ENCODE results near the gene SLC15A4.
"Not testable (repeated sequence)": the region's sequence is repeated elsewhere in the genome, so short reads cannot be mapped to it uniquely, and the experiment has no call there.

SLC15A4 gene

DNA sequence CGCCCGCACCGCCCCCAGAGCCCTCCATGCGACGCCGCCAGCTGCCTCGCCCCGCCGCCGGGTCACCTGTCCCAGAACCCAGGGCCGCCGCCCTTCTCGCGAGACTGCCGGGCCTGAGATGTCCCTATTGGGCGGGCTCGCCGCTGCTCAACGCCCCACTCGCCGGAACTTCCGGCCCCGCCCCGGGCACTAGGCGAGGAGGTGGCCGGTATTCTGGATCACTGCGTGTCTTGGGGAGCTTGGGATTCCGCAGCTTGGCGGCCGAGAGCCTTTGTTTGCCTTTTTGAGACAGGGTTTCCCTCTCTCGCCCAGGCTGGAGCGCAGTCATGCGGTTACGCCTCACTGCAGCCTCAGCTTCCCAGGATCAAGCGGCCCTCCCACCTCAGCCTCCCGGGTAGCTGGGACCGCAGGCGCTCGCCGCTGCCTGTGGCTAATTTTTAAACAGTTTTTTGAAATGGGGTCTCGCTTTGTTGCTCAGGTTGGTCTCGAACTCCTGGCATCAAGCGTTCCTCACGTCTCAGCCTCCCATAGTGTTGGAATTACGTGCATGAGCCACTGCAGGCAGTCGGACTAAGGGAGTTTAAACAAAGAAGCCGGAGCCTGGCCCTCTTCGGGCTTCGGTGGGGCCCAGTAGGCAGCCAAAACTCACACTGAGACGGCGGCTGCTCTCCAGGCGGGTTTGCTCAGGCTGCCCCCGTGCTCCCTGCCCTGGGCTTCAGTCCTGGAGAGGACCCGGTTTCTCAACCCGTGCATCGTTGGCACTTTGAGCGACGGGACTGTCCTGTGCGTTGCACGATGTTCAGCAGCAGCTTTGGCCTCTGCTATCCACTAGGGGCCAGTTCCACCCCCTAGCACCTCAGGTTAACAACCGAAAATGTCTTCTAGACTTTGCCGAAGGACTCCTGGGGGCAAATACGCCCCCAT, at the start of gene SLC15A4:
TSS of gene SLC15A4 (minus strand) at position 43 of the 924 bp plus-strand sequence. CDS start at position 28, 15 bp downstream.
- no peak for DNase-seq (ENCODE audit: low read depth)

DNA sequence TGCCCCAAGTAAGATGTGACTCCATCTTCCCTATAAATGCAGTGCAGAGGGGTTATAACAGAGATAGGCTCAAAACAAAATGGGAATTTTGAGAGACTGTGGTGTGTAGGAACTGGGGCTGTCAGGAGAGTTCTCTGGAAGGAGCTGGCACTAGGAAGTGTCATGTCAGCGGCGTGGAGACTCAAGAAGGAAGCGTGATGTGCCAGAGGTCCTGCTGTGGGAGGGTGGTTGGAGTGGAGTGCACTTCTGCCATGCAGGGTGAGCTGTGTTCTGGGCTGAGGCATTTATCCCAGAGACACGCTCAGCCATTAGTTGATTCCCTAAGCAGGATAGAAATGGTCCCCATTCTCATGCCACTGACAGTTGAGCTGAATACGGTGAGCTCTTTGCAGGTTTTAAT, 48.5 kb upstream of the SLC15A4 start:
- DNase-seq (ENCODE audit: low read depth) = no peak

DNA sequence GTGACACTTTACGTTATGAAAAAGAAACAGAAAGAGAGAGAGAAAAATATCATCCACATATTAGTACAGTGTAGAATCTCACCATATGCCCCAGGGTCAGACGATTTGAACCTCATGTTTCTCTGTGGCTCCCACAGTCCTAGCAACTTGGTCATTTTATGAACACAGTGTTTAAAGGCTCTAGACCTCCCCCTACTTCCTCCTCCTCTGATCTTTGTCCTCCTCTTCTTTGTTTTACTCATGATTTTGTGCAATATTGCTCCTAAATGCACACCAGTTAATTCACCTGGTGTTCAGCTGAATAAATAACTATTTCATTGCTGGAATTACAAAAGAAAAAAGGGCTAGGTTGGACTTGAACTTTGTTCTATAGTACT, 47.7 kb upstream of the SLC15A4 start:
- DNase-seq (ENCODE audit: low read depth) = no peak

DNA sequence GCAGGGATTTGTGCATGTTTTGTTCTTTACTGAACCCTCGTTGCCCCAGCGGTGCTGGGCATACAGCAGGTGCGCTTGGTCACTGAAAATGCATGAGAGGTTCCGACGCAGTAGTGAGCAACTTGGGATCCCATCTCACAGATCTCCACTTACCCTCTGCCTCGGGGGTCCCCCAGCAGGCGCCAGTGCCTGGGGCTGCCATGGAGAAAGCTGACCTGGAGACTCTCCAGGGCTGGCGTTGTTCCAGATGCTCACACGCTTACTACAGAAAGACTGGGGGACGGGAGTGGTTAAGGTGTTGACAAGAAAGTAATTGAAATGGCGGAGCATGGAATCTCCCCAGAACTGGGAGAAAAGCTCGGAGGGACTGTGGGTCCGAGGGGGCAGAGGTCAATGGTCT, 43.7 kb upstream of the SLC15A4 start:
- DNase-seq (ENCODE audit: low read depth) = no peak

DNA sequence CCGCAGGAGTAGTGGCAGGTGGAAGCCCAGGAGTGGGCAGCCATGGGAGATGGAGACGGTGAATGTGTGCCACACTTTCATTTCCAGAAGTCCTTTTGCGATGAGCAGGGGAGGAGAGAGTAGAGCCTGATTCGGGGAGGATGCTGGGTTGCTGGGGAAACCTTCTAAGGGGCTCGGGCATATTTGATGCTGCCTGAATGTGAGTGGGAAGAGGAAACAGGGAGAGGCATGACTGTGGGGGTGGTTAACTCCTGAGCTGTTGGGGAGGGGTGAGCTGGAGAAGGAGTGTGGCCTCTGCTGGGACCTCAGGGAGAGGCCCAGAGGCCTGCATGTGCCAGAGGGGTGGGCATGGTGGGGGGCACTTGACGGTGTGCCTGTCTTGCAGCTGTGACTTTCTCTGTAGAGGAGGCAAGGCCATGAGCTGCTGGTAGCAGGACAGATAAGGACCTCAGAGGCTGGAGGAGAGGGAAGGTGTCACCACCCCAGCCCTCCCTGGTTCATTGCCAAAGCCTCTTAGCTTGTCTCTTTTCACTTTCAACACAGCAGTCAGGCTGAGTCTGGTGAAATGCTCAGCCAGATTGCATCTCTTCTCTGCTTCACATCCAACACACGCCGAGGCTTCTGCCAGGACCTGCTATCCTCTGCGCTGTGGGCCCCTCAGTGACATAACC, 40.9 kb upstream of the SLC15A4 start:
- no peak for DNase-seq (ENCODE audit: low read depth)

DNA sequence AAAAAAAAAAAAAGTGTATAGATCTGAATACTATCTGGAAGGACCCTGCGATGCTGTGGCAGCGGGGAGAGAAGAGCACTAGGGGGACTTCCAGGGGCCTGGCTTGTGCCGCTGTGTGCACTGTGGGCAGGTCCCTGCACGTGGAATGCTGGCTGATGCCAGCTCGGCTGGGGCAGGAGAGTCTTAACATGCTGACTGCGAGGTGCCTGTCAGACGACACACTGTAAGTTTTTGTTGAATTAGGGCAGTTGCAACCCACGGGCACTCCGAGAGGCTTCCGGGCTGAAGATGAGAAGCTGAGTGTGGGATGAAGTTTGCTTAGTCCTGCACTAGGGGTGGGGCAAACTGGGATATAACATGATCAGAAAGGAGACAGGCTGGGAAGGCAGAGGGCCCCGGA, 40.2 kb upstream of the SLC15A4 start:
- no peak for DNase-seq (ENCODE audit: low read depth)

DNA sequence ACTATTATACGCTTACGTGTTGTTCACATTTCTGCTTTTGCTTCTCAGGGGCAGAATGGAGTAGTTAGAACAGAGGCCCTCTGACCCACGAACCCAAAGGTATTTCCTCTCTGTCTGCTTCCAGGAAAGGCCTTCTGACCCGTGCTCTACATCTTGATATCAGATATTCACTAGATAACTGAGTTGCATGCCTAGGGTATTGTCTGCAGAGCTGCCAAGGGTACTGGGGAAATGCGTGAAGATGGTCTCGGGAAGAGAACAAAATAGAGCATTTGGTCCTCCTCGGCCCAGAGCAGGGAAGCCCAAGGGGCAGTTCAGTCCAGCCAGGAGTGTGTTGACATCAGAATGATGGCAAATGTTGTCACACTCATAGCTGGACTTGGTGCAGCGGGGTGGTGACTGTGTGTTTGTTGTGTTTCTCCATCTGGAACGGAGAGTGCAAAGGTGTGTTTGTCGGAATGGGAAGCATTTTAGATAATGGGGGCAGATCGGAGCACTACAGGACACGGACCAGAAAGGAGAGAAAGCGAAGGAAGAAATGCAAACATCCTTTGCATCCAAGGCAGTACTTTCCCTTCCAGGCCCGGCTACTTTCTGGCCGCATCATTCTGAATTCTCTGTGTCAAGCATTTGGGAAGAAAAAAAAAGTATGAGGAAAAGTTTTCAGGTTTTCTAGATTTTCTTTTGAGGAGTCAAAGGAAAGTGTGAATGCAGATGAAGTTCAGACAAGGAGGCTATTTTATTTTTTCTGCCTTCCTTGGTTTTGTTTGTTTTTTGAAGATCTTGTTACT, 37.7 kb upstream of the SLC15A4 start:
- no peak for DNase-seq (ENCODE audit: low read depth)

DNA sequence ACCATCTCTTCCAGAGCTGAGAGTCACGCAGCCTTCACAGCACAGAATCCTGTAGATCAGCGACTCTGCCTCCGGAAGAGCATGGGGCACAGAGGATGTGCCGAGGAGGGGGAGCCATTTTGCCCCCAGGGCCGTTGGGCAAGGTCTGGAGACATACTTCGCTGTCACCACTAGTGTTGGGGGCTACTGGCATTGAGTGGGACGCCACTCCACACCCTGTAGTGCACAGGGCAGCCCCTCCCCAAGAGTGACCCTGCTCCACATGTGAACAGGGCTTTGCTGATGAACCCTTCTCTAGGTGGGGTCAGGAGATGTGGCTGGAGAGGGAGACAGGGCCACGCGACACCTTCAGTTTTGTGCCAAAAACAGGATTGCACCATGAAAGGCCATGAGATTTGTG, 35.6 kb upstream of the SLC15A4 start:
- no peak for DNase-seq (ENCODE audit: low read depth)

DNA sequence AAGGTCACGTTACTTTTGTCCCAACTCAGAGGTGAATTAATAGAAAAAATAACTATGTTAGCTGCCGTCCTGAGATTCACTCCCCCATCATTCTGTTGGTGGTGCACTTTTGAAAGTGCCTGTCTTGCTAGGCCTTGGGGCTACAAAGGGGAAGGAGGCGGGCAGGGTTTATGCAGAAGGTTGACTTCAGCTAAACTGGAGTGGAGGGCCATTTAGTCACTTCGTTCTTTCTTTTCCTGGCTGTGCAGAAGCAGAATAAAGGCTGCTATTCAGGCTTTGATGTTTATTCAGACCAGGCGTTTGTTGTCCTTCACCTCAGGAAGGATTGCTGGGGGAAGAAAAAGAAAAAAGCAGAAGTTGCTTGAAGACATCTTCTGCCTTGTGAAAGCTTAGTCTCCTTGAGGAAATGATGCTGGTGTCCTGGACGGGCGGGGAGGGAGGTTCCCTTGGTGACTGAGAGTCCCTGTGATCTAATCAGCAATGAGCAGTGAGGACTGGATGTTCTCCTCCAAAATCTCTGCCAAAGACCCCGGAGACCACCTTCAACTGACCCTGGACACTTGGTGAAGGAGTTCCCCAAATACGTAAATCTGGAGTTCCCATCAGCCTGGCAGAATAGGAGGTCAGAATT, 33.5 kb upstream of the SLC15A4 start:
- no peak for DNase-seq (ENCODE audit: low read depth)

DNA sequence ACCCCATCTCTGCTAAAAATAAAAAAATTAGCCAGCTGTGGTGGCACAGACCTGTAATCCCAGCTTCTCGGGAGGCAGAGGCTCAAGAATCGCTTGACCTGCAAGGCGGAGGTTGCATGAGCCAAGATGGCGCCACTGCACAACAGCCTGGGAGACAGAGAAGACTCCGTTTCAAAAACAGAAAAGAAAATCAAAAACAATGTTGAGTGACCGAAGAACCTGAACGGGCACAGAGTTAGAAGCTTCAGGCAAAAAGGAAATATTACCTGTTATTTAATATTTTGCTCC, 33.0 kb upstream of the SLC15A4 start:
- DNase-seq (ENCODE audit: low read depth) = no peak

DNA sequence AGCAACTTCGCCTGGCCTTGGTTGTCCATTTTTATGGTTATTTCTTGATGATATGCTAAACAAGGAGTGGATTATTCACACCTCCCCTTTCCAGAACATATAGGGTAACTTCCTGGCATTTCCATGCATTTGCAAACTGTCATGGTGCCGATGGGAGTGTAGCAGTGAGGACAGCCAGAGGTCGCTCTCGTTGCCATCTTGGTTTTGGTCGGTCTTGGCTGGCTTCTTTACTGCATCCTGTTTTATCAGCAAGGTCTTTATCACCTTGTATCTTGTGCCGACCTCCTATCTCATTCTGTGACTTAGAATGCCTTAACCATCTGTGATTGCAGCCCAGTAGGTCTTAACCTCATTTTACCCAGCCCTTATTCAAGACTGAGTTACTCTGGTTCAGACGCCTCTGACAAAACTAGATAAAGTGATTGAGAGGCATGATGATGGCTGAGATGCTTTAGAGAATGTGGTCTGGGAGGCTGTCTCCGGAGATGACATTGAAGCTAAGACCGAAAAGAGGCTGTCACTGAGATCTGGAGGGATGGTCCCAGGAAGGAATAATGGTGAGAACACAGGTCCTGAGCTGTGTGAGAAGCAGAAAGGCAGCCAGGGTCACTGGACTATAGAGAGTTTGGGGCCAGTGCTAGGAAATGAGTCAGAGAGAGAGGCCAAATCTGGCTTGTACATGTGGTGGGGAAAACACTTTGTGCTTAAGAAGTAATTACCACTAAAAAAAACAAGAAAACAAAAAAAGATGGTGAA, 32.5 kb upstream of the SLC15A4 start:
- DNase-seq (ENCODE audit: low read depth) = no peak

DNA sequence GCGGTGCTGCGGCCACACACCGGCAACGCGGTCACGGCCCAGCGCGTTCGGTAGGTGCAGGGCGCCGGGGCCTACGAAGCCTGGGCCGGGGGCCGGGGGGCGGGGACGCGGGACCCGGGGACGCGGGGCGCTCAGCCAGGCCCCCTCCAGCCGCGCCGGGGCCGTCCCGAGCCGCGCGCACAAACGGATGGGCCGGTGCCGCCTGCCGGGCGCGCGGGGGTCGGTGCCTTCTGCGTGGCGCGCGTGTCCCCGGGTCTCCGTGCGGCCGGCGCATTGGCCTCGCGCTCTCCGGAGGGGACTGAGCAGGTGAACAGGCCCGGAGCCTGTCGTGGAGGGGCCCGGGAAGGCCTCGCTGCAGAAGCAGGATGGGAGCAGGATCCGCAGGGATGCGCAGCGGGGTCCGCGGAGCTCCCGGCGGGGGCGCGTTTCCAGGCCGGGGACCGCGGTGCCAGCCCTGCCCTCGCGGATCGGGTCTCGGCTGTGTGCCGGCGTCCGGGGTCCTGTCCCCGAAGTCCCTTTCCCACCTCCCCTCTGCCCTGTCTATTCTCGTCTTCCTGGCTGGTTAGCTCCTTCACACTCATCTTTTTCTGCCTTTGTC, 29.9 kb upstream of the SLC15A4 start:
- no peak for DNase-seq (ENCODE audit: low read depth)

DNA sequence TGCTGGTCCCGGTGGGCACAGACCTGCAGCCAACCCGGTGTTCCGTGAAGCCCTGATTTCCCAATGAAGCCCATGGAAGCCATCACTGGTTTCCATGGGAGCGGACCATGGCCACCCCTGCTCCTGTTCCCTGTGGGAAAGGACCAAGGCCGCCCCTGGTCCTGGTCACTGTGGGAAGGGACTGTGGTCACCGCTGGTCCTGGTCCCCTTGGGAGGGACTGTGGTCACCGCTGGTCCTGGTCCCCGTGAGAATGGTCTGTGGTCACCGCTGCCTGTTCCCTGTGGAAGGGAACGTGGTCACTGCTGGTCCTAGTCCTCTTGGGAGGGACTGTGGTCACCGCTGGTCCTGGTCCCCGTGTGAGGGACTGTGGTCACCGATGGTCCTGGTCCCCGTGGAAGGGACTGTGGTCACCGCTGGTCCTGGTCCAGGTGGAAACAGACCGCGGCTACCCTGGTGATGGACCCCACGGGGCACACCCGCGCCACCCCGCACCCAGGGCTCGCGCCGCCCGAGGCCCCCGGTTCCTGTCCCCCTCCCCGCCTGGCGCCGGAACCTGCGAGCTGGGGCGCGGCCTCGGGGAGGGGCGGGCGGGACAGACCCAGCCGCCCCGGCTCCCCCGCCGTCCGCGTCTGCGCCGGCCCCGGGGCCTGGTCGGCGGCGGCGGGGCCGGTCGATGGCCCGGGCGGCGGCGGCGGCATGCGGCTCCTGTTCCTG, 29.3 kb upstream of the SLC15A4 start, which contains the start of gene GLT1D1:
TSS of gene GLT1D1 (plus strand) at position 594 of the 715 bp plus-strand sequence. CDS start at position 698, 104 bp downstream.
- DNase-seq (ENCODE audit: low read depth) = no peak

DNA sequence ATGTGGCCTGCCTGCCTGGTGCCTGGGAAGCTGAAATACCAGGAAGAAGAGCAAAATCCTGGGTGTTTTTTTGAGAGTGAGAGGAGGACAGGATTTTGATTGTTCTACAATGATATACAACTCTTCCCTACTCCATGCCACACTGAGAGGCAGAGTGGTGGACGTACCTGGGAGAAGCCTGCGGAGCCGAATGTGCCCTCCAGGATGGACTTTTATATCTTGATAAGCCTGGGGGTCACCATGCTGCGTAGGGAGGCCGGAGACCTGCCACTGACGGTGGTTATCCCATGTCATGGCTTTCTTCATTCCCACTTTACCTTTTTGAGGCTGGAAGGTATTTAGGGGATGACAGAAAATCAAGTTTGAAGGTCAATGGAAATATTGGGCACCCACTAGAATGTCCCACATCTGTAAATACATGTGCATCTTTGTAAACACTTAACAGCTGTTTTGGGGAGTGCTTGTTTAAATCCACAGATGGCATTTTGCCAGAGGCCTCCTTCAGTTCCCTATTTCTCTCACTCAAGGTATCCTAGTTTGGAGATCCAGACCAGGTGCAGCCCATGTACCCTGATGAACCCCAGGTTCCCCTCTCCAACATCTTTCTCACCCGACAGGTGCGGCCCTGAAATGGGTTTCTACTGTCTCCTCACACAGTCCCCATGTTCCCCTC, 28.4 kb upstream of the SLC15A4 start:
- DNase-seq (ENCODE audit: low read depth) = no peak

DNA sequence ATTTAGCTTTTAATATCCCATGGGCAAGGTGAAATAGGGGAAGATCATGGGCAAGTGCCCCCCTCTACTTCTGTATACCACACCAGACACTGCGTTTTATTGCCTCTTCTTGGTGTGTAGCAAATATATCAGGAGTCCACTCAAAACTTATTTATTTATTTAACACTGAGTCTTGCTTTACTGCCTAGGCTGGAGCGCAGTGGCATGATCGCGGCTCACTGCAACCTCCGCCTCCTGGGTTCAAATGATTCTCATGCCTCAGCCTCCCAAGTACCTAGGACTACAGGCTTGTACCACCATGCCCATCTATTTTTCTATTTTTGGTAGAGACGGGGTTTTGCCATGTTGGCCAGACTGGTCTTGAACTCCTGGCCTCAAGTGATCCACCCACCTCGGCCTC, 27.7 kb upstream of the SLC15A4 start:
- not testable (repeated sequence) for DNase-seq (ENCODE audit: low read depth)

DNA sequence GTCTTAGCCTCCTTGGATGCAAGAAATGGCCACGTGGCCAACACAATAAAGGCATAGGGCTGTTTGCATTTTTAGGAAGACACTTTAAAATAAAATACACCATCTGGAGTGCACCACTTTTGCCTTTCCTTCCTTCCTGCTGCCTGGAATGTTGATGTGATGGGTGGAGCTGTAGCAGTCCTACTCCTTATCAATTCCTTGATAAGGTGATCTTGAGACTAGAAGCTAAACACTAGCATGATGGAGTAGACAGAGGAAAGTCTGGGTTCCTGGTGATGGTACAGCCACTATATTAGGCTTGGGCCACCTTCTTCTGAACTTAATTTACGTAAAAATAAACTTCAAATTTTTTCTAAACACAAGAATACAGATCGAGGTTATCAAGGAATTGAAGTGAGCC, 26.6 kb upstream of the SLC15A4 start:
- DNase-seq (ENCODE audit: low read depth) = no peak

DNA sequence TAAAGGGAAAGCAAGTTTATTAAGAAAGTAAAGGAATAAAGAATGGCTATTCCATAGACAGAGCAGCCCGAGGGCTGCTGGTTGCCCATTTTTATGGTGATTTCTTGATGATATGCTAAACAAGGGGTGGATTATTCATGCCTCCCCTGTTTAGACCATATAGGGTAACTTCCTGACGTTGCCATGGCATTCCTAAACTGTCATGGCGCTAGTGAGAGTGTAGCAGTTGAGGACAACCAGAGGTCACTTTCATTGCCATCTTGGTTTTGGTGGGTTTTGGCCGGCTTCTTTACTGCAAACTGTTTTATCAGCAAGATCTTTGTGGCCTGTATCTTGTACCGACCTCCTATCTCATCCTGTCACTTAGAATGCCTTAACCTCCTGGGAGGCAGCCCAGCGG, 26.0 kb upstream of the SLC15A4 start:
- DNase-seq (ENCODE audit: low read depth) = not testable (repeated sequence)

DNA sequence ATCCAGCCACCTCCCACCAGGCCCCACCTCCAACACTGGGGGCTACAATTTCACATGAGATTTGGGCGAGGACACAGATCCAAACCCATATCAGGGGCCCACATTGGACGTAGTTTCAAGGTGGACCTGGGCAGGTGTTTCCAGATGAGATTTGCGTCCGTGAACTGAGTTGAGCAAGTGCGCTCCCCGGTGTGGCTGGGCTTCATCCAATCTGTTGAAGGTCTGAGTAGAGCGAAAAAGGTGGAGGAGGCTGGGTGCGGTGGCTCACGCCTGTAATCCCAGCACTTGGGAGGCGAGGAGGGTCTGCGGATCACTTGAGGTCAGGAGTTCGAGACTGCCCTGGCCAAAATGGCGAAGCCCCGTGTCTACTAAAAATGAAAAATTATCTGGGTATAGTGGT, 24.6 kb upstream of the SLC15A4 start:
- no peak for DNase-seq (ENCODE audit: low read depth)

DNA sequence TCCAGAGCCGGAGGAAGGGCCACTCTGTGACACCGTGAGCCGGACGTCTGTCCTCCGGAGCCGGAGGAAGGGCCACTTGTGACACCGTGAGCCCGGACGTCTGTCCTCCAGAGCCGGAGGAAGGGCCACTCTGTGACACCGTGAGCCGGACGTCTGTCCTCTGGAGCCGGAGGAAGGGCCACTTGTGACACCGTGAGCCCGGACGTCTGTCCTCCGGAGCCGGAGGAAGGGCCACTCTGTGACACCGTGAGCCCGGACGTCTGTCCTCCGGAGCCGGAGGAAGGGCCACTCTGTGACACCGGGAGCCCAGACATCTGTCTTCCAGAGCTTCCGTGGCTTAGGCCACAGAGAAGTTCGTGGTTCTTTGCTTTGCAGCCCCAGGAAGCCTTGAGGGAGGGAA, 22.9 kb upstream of the SLC15A4 start:
- not testable (repeated sequence) for DNase-seq (ENCODE audit: low read depth)
